PC-3 (cell line): ENCODE data around the gene ABHD15. TPM values are rescaled to one million over a fixed set of nuclear protein-coding genes. Genes with fewer than 3 reads are reported as not detected.

Source experiments
- ATAC-seq: fragments of 200-7000 bp; cut with Tn5 transposase; 2 replicates; pipeline ENCODE4 v1.9.1; 2020; ENCODE audit warnings: mild to moderate bottlenecking, moderate library complexity
- BruUV-seq: library from RNA; stranded (reverse); fragments of 400-500 nt; replicated peaks from 2 replicates; lab custom pipeline; 2021; lab: Mats Ljungman, UMichigan
- CTCF ChIA-PET: fragments of 300-600 bp; sonication (Branson Sonifier 250); formaldehyde crosslinking; loops from one replicate; lab custom pipeline; 2022; ENCODE audit warnings: antibody characterized with exemption; lab: Charles Lee
- POLR2A ChIA-PET: fragments of 300-600 bp; sonication (Branson Sonifier 250); formaldehyde crosslinking; loops from one replicate; lab custom pipeline; 2022; ENCODE audit warnings: antibody characterized with exemption; ENCODE audit not compliant: unreplicated experiment; lab: Charles Lee
- DNase-seq: peaks from one replicate; pipeline ENCODE4 v3.0.0-alpha.2; 2015
- H2AFZ ChIP-seq: fragments of 300-600 bp; sonication (generic); 2 replicates; pipeline ENCODE4 v1.6.0; 2016; ENCODE audit warnings: antibody characterized with exemption, low read length
- H3F3A ChIP-seq: fragments of 300-600 bp; sonication (generic); one replicate; pipeline ENCODE4 v1.6.0; 2017; ENCODE audit warnings: antibody characterized with exemption, low read length, control low read depth, mild to moderate bottlenecking; ENCODE audit not compliant: unreplicated experiment
- H3K27ac ChIP-seq: fragments of 300-600 bp; sonication (generic); 2 replicates; pipeline ENCODE4 v1.5.1; 2016; ENCODE audit warnings: mild to moderate bottlenecking, low read length
- H3K27me3 ChIP-seq: fragments of 300-600 bp; sonication (generic); 2 replicates; pipeline ENCODE4 v1.6.1; 2016; ENCODE audit warnings: low read length, mixed read lengths
- H3K36me3 ChIP-seq: fragments of 300-600 bp; sonication (generic); 2 replicates; pipeline ENCODE4 v1.6.1; 2016; ENCODE audit warnings: low read depth, mixed run types, low read length, mixed read lengths
- H3K4me1 ChIP-seq: fragments of 300-600 bp; sonication (generic); 2 replicates; pipeline ENCODE4 v1.5.1; 2016; ENCODE audit warnings: low read length; ENCODE audit not compliant: insufficient read depth
- H3K4me2 ChIP-seq: fragments of 300-600 bp; sonication (generic); 2 replicates; pipeline ENCODE4 v1.6.0; 2016; ENCODE audit warnings: low read length
- H3K4me3 ChIP-seq: fragments of 300-600 bp; sonication (generic); 2 replicates; pipeline ENCODE4 v1.5.1; 2016; ENCODE audit warnings: mild to moderate bottlenecking, low read length, mixed read lengths
- H3K79me2 ChIP-seq: fragments of 300-600 bp; sonication (generic); 2 replicates; pipeline ENCODE4 v1.6.1; 2017; ENCODE audit warnings: low read length, mixed read lengths
- H3K9ac ChIP-seq: fragments of 300-600 bp; sonication (generic); 2 replicates; pipeline ENCODE4 v1.6.0; 2016; ENCODE audit warnings: mild to moderate bottlenecking, low read length
- H3K9me2 ChIP-seq: fragments of 300-600 bp; sonication (generic); replicated peaks from 2 replicates; pipeline ENCODE4 v1.6.1; 2016; ENCODE audit warnings: mixed run types, low read length, mixed read lengths
- H3K9me3 ChIP-seq: fragments of 300-600 bp; sonication (generic); 2 replicates; pipeline ENCODE4 v1.6.1; 2016; ENCODE audit warnings: low read length, mixed read lengths
- H4K20me1 ChIP-seq: fragments of 300-600 bp; sonication (generic); 2 replicates; pipeline ENCODE4 v1.6.1; 2016; ENCODE audit warnings: low read length, mixed read lengths
- EZH2 ChIP-seq: fragments of 300-600 bp; sonication (generic); IDR thresholded peaks from one replicate; pipeline ENCODE4 v1.6.1; 2017; ENCODE audit warnings: antibody characterized with exemption, mild to moderate bottlenecking, low read length; ENCODE audit not compliant: unreplicated experiment
- EZH2phosphoT487 ChIP-seq: fragments of 300-600 bp; sonication (generic); IDR thresholded peaks from 2 replicates; pipeline ENCODE4 v1.6.1; 2018; ENCODE audit warnings: mild to moderate bottlenecking, antibody characterized with exemption, low read length, borderline replicate concordance
- intact Hi-C: fragments of 100-400 bp; cut with micrococcal nuclease; formaldehyde crosslinking; loops from 2 replicates; pipeline ENCODE4 v1.9.0; 2023
- total RNA-seq: library from RNA; depleted of rRNA; stranded (reverse); fragments of >200 nt; gene quantifications from 2 replicates; pipeline ENCODE4 v1.2.3, GENCODE V29; 2014
- TF ChIP-seq, protein P1 (sequence below): fragments of 300-600 bp; sonication (generic); conservative IDR thresholded peaks from 2 replicates; pipeline ENCODE4 v1.5.1; 2017; ENCODE audit warnings: antibody characterized with exemption, low read depth, mild to moderate bottlenecking, low read length

ABHD15 gene
- total RNA-seq, 1 experiment from 2014 or later = 6.3 TPM

GRCh38 chr17:29582772-29583171, 15.9 kb upstream of the ABHD15 start:
- Histone ChIP-seq H3K4me1 (peaks cover 1% of the 10 kb centered on the region; the same call in 1 of the 2 replicates), H3K4me3 (no peak overlapping the region), H3K9me2 (no peaks in the 10 kb centered on the region), H3K36me3 (no peaks in the 10 kb centered on the region), H2AFZ (no peak overlapping the region), H3F3A (no peaks in the 10 kb centered on the region), H3K27me3 (no peaks in the 10 kb centered on the region), H4K20me1 (no peaks in the 10 kb centered on the region), H3K9me3 (no peaks in the 10 kb centered on the region), H3K27ac (no peak overlapping the region), H3K4me2 (no peak overlapping the region), H3K9ac (no peak overlapping the region), H3K79me2 (peaks cover 28% of the 10 kb centered on the region)
- ChIA-PET CTCF (interaction anchor here (0.6 kb wide), 1 partner anchor 16 kb away, joined by 3 read pairs; the partner anchor contains the start of gene ABHD15), POLR2A (no interaction called here)
- BruUV-seq = no TSS peak
- ATAC-seq (no peak), DNase-seq (no peak)
- intact Hi-C loops = no loop called here
- TF ChIP-seq, protein P1, sequence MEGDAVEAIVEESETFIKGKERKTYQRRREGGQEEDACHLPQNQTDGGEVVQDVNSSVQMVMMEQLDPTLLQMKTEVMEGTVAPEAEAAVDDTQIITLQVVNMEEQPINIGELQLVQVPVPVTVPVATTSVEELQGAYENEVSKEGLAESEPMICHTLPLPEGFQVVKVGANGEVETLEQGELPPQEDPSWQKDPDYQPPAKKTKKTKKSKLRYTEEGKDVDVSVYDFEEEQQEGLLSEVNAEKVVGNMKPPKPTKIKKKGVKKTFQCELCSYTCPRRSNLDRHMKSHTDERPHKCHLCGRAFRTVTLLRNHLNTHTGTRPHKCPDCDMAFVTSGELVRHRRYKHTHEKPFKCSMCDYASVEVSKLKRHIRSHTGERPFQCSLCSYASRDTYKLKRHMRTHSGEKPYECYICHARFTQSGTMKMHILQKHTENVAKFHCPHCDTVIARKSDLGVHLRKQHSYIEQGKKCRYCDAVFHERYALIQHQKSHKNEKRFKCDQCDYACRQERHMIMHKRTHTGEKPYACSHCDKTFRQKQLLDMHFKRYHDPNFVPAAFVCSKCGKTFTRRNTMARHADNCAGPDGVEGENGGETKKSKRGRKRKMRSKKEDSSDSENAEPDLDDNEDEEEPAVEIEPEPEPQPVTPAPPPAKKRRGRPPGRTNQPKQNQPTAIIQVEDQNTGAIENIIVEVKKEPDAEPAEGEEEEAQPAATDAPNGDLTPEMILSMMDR = no peak
- TF ChIP-seq EZH2 (no peak), EZH2phosphoT487 (no peak)

GRCh38 chr17:29582254-29582765, 15.5 kb upstream of the ABHD15 start:
- Histone ChIP-seq H3K4me1 (no peaks in the 10 kb centered on the region), H2AFZ (no peak overlapping the region), H4K20me1 (no peaks in the 10 kb centered on the region), H3K27ac (no peak overlapping the region), H3K36me3 (no peaks in the 10 kb centered on the region), H3K9ac (no peak overlapping the region), H3K9me2 (no peaks in the 10 kb centered on the region), H3K79me2 (peaks cover 23% of the 10 kb centered on the region), H3K4me3 (no peak overlapping the region), H3K9me3 (no peaks in the 10 kb centered on the region), H3F3A (no peaks in the 10 kb centered on the region), H3K4me2 (no peak overlapping the region), H3K27me3 (no peaks in the 10 kb centered on the region)
- DNase-seq (no peak), ATAC-seq (no peak)
- intact Hi-C loops = no loop called here
- TF ChIP-seq EZH2phosphoT487 = no peak
- no peak for TF ChIP-seq EZH2
- TF ChIP-seq, protein P1 = no peak
- ChIA-PET CTCF (no interaction called here), POLR2A (no interaction called here)
- BruUV-seq = no TSS peak

DNA sequence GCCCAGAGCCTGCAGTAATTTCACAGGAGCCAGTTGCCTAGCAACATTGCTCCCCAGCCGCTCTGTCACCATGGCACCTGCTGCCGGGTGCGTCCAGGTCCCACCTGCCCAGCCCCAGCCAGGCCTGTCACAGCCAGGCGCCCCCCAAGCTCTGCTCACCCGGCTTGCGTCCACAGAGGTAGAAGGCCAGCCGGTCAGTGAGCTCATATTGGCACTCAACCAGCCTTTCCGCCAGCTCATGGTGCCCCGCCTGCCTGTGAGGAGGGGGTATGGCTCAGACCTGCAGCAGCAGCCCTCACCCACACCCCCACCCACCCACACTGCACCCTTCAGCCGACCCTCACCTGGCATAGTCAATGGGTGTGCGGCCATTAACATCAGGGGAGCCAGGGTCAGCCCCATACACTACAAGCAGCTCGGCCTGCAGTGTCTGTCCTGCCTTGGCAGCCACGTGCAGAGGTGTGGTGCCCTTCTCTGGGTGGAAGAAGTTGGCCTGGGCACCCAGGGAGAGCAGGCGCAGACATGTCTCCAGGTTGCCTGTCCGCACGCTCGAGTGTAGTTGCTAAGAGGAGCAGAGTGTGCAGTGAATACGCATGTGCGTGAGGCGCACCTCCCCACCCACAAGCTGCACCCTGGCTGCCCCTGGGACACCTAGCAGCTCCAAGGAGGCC, 14.9 kb upstream of the ABHD15 start:
- intact Hi-C loops = loop anchor here (2.0 kb wide), 1 partner anchor 37 kb away; no protein-coding TSS in a partner anchor
- Histone ChIP-seq H3K4me3 (no peak overlapping the region), H3K79me2 (peaks cover 17% of the 10 kb centered on the region), H3K9me2 (no peaks in the 10 kb centered on the region), H3K4me2 (no peak overlapping the region), H3K36me3 (no peaks in the 10 kb centered on the region), H3K27me3 (no peaks in the 10 kb centered on the region), H3K9ac (no peak overlapping the region), H3F3A (no peaks in the 10 kb centered on the region), H2AFZ (no peak overlapping the region), H3K9me3 (no peaks in the 10 kb centered on the region), H4K20me1 (no peaks in the 10 kb centered on the region), H3K27ac (no peak overlapping the region), H3K4me1 (no peaks in the 10 kb centered on the region)
- ATAC-seq = no peak
- BruUV-seq = no TSS peak
- ChIA-PET CTCF (interaction anchor here (0.7 kb wide), 1 partner anchor 13 kb away, joined by 3 read pairs; no protein-coding TSS in a partner anchor), POLR2A (no interaction called here)
- TF ChIP-seq EZH2phosphoT487 (no peak), EZH2 (no peak)
- TF ChIP-seq, protein P1 = no peak
- no peak for DNase-seq
